Neuron (in vitro differentiated cells): ENCODE measurements around the gene PLXNC1.

ENCODE experiments used
- H2AFZ ChIP-seq: one replicate; pipeline ENCODE4 v1.6.1; 2013; ENCODE audit warnings: low read depth, mild to moderate bottlenecking, inconsistent platforms, low read length, moderate library complexity
- H3K27me3 ChIP-seq: one replicate; pipeline ENCODE4 v1.6.1; 2013; ENCODE audit warnings: low read length; ENCODE audit not compliant: insufficient read depth
- H3K36me3 ChIP-seq: one replicate; pipeline ENCODE4 v1.6.1; 2013; ENCODE audit warnings: low read length; ENCODE audit not compliant: insufficient read depth
- H3K4me1 ChIP-seq: one replicate; pipeline ENCODE4 v1.6.1; 2013; ENCODE audit warnings: low read length; ENCODE audit not compliant: insufficient read depth
- H3K4me3 ChIP-seq: 2 replicates; pipeline ENCODE4 v1.5.1; 2013; ENCODE audit warnings: mild to moderate bottlenecking, low read length, moderate library complexity
- H3K9me3 ChIP-seq: one replicate; pipeline ENCODE4 v1.6.1; 2013; ENCODE audit warnings: low read length

PLXNC1 gene

DNA sequence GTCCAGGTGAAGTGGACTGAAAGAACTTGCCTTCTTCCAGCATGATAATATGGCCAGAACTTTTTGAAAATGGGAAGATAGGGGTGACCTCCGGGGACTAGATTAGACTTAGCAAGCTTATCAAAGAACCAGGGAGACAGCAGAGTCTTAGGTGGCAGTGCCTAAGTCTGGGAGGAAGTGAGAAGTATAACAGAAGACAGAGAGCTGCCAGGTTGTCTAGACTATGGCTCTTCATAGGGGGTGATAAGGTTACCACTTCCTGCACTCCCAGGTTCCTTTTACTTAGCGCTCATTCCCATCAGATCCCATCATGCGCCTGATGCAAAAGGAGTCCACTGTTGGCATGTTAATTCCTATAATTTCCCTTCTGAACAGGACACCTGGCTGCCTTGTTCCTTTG, 69.9 kb downstream of the PLXNC1 start:
- H3K9me3 ChIP-seq, result peaks cover 4% of the 10 kb centered on the region
- peaks cover 15% of the 10 kb centered on the region for H3K4me1 ChIP-seq
- no peak overlapping the region for H2AFZ ChIP-seq
- no peaks in the 10 kb centered on the region for H3K27me3 ChIP-seq
- H3K36me3 ChIP-seq, result no peaks in the 10 kb centered on the region
- H3K4me3 ChIP-seq, result no peak overlapping the region

- Histone ChIP-seq H3K27me3 (no peaks in the 10 kb centered on the region), H3K36me3 (no peaks in the 10 kb centered on the region), H3K4me3 (no peak overlapping the region), H3K4me1 (peaks cover 15% of the 10 kb centered on the region), H2AFZ (no peak overlapping the region), H3K9me3 (peaks cover 4% of the 10 kb centered on the region)
These were observed 71.4 kb downstream of the PLXNC1 start for GRCh38 chr12:94219622-94220302.

DNA sequence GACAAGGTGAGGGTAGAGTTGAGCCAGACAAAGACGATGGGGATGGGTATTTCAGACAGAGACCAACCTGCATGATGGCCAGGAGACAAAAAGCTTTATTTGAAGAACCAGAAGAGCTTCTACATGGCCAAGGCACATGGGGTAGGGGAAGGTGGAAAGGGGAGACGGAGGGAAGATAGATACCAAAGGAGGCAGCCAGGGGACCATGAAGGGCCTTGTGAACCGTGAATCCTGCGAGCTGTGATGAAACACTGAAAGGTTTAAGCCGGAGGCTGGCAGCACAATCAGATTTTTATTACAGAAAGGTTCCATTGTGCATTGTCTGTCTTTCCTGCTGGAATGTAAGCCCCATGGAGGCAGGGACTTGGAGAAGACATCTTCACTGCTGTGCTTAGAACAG, 72.4 kb downstream of the PLXNC1 start:
- Histone ChIP-seq H3K27me3 (no peaks in the 10 kb centered on the region), H3K36me3 (no peaks in the 10 kb centered on the region), H3K4me3 (no peak overlapping the region), H2AFZ (no peak overlapping the region), H3K9me3 (peaks cover 4% of the 10 kb centered on the region), H3K4me1 (peaks cover 15% of the 10 kb centered on the region)

GRCh38 chr12:94222351-94223084, 74.1 kb downstream of the PLXNC1 start:
- Histone ChIP-seq H3K27me3 (no peaks in the 10 kb centered on the region), H3K4me1 (peaks cover 15% of the 10 kb centered on the region), H3K4me3 (no peak overlapping the region), H2AFZ (no peak overlapping the region), H3K36me3 (peaks cover 3% of the 10 kb centered on the region), H3K9me3 (peaks cover 2% of the 10 kb centered on the region)

GRCh38 chr12:94223842-94224241, 75.5 kb downstream of the PLXNC1 start:
- no peak overlapping the region for H3K4me3 ChIP-seq
- peaks cover 2% of the 10 kb centered on the region for H3K9me3 ChIP-seq
- peaks cover 3% of the 10 kb centered on the region for H3K36me3 ChIP-seq
- no peak overlapping the region for H2AFZ ChIP-seq
- H3K4me1 ChIP-seq, result peaks cover 15% of the 10 kb centered on the region
- H3K27me3 ChIP-seq, result no peaks in the 10 kb centered on the region

GRCh38 chr12:94225506-94225905, 77.1 kb downstream of the PLXNC1 start:
- Histone ChIP-seq H3K9me3 (peaks cover 2% of the 10 kb centered on the region), H3K4me3 (no peak overlapping the region), H3K4me1 (peaks cover 29% of the 10 kb centered on the region), H3K36me3 (peaks cover 3% of the 10 kb centered on the region), H3K27me3 (no peaks in the 10 kb centered on the region), H2AFZ (no peak overlapping the region)

GRCh38 chr12:94225947-94226630, 77.7 kb downstream of the PLXNC1 start:
- Histone ChIP-seq H2AFZ (no peak overlapping the region), H3K4me1 (peaks cover 30% of the 10 kb centered on the region), H3K36me3 (peaks cover 3% of the 10 kb centered on the region), H3K27me3 (no peaks in the 10 kb centered on the region), H3K4me3 (no peak overlapping the region), H3K9me3 (no peaks in the 10 kb centered on the region)

- H3K9me3 ChIP-seq, result no peaks in the 10 kb centered on the region
- H3K27me3 ChIP-seq, result no peaks in the 10 kb centered on the region
- peaks cover 24% of the 10 kb centered on the region for H3K4me1 ChIP-seq
- peaks cover 3% of the 10 kb centered on the region for H3K36me3 ChIP-seq
- H2AFZ ChIP-seq, result no peak overlapping the region
- no peak overlapping the region for H3K4me3 ChIP-seq
These were observed 78.7 kb downstream of the PLXNC1 start for GRCh38 chr12:94227066-94227465.

DNA sequence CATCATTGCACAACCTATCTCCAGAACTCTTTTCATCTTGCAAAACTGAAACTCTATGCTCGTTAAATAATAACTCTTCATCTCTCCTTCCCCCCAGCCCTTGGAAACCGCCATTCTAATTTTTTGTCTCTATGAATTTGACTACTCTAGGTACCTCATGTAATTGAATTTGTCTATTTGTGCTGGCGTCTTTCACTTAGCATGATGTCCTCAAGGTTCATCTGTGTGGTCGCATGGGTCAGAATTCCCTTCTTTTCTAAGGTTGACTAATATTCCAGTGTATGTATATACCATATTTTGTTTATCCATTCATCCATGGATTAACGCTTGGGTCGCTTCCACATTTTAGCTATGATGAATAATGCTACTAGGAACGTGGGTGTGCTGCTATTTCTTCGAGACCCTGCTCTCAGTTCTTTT, 80.1 kb downstream of the PLXNC1 start:
- H3K27me3 ChIP-seq, result no peaks in the 10 kb centered on the region

GRCh38 chr12:94229902-94230301, 81.5 kb downstream of the PLXNC1 start:
- Histone ChIP-seq H3K4me1 (peaks cover 15% of the 10 kb centered on the region), H3K9me3 (no peaks in the 10 kb centered on the region), H3K36me3 (peaks cover 3% of the 10 kb centered on the region), H2AFZ (no peak overlapping the region), H3K4me3 (no peak overlapping the region), H3K27me3 (no peaks in the 10 kb centered on the region)

More for the DNA sequence above, 80.1 kb downstream of the PLXNC1 start:
- no peak overlapping the region for H2AFZ ChIP-seq
- H3K4me3 ChIP-seq, result no peak overlapping the region
- peaks cover 3% of the 10 kb centered on the region for H3K36me3 ChIP-seq
- no peaks in the 10 kb centered on the region for H3K9me3 ChIP-seq
- peaks cover 15% of the 10 kb centered on the region for H3K4me1 ChIP-seq

GRCh38 chr12:94230357-94230905, 82.1 kb downstream of the PLXNC1 start:
- no peak overlapping the region for H3K4me3 ChIP-seq
- H3K27me3 ChIP-seq, result no peaks in the 10 kb centered on the region
- H3K4me1 ChIP-seq, result peaks cover 15% of the 10 kb centered on the region
- no peak overlapping the region for H2AFZ ChIP-seq
- H3K36me3 ChIP-seq, result peaks cover 3% of the 10 kb centered on the region
- H3K9me3 ChIP-seq, result no peaks in the 10 kb centered on the region

GRCh38 chr12:94231709-94232108, 83.3 kb downstream of the PLXNC1 start:
- peaks cover 3% of the 10 kb centered on the region for H3K36me3 ChIP-seq
- H3K9me3 ChIP-seq, result peaks cover 2% of the 10 kb centered on the region
- H3K4me1 ChIP-seq, result peaks cover 15% of the 10 kb centered on the region
- no peak overlapping the region for H3K4me3 ChIP-seq
- H3K27me3 ChIP-seq, result no peaks in the 10 kb centered on the region
- no peak overlapping the region for H2AFZ ChIP-seq

GRCh38 chr12:94235848-94236247, 87.5 kb downstream of the PLXNC1 start:
- H3K27me3 ChIP-seq, result no peaks in the 10 kb centered on the region
- no peak overlapping the region for H2AFZ ChIP-seq
- peaks cover 2% of the 10 kb centered on the region for H3K9me3 ChIP-seq
- no peak overlapping the region for H3K4me3 ChIP-seq
- H3K4me1 ChIP-seq, result no peaks in the 10 kb centered on the region
- no peaks in the 10 kb centered on the region for H3K36me3 ChIP-seq
